Trophoblast cell (in vitro differentiated cells and primary cell): Measurements from ENCODE around the gene PPM1F.
A peak's percentile ranks its signal among the peaks of the same experiment; 100 is the strongest.

Experiments used
- DNase-seq, 2 donors: peaks; one replicate each; pipeline ENCODE4 v3.0.0-alpha.2; 2016
- H2AFZ ChIP-seq: 2 replicates; pipeline ENCODE4 v1.6.1; 2013; ENCODE audit warnings: low read length, moderate library complexity, mild to moderate bottlenecking; ENCODE audit not compliant: insufficient read depth, poor library complexity
- H2AK5ac ChIP-seq: 2 replicates; pipeline ENCODE4 v1.6.1; 2013; ENCODE audit warnings: mild to moderate bottlenecking, low read length
- H2BK120ac ChIP-seq: 2 replicates; pipeline ENCODE4 v1.6.1; 2013; ENCODE audit warnings: low read length, mild to moderate bottlenecking, moderate library complexity; ENCODE audit not compliant: insufficient read depth, poor library complexity
- H2BK12ac ChIP-seq: 2 replicates; pipeline ENCODE4 v1.6.1; 2013; ENCODE audit warnings: mild to moderate bottlenecking, low read length, moderate library complexity
- H2BK5ac ChIP-seq: 2 replicates; pipeline ENCODE4 v1.6.1; 2013; ENCODE audit warnings: low read length, low read depth, moderate library complexity, mild to moderate bottlenecking; ENCODE audit not compliant: poor library complexity
- H3K14ac ChIP-seq: 2 replicates; pipeline ENCODE4 v1.6.1; 2013; ENCODE audit warnings: mild to moderate bottlenecking, low read length
- H3K18ac ChIP-seq: 2 replicates; pipeline ENCODE4 v1.6.1; 2013; ENCODE audit warnings: mild to moderate bottlenecking, low read length
- H3K23ac ChIP-seq: 2 replicates; pipeline ENCODE4 v1.6.1; 2013; ENCODE audit warnings: low read length
- H3K27ac ChIP-seq: 2 replicates; pipeline ENCODE4 v1.5.1; 2013; ENCODE audit warnings: low read depth, mild to moderate bottlenecking, inconsistent platforms, low read length, moderate library complexity
- H3K27me3 ChIP-seq: 2 replicates; pipeline ENCODE4 v1.6.1; 2013; ENCODE audit warnings: inconsistent platforms, mild to moderate bottlenecking, low read length, moderate library complexity; ENCODE audit not compliant: insufficient read depth
- H3K36me3 ChIP-seq, 2 experiments: 1 replicate in 1 of 2; 2 replicates in 1 of 2; pipeline ENCODE4 v1.6.1; 2013; ENCODE audit warnings: low read length in 2 of 2, mild to moderate bottlenecking in 2 of 2, moderate library complexity in 1 of 2; ENCODE audit not compliant: insufficient read depth in 2 of 2, control insufficient read depth in 1 of 2
- H3K4ac ChIP-seq: 2 replicates; pipeline ENCODE4 v1.6.1; 2013; ENCODE audit warnings: low read depth, mild to moderate bottlenecking, low read length, moderate library complexity
- H3K4me1 ChIP-seq, 2 experiments: 1 replicate in 1 of 2; 2 replicates in 1 of 2; pipeline ENCODE4 v1.6.1; 2013; ENCODE audit warnings: low read length in 2 of 2, mild to moderate bottlenecking in 2 of 2, moderate library complexity in 1 of 2; ENCODE audit not compliant: insufficient read depth in 2 of 2, control insufficient read depth in 1 of 2
- H3K4me2 ChIP-seq: 2 replicates; pipeline ENCODE4 v1.6.1; 2013; ENCODE audit warnings: inconsistent platforms, mild to moderate bottlenecking, low read length, moderate library complexity
- H3K4me3 ChIP-seq: 2 replicates; pipeline ENCODE4 v1.5.1; 2013; ENCODE audit warnings: mild to moderate bottlenecking, low read depth, low read length, inconsistent platforms
- H3K79me1 ChIP-seq: one replicate; pipeline ENCODE4 v1.6.1; 2013; ENCODE audit warnings: low read length
- H3K79me2 ChIP-seq: 2 replicates; pipeline ENCODE4 v1.6.1; 2013; ENCODE audit warnings: low read length, mild to moderate bottlenecking; ENCODE audit not compliant: control insufficient read depth, insufficient read depth, poor library complexity
- H3K9ac ChIP-seq: 2 replicates; pipeline ENCODE4 v1.6.1; 2013; ENCODE audit warnings: mild to moderate bottlenecking, low read length
- H3K9me3 ChIP-seq: 2 replicates; pipeline ENCODE4 v1.6.1; 2013; ENCODE audit warnings: low read depth, mild to moderate bottlenecking, control low read depth, inconsistent platforms, low read length; ENCODE audit not compliant: insufficient read depth
- H4K12ac ChIP-seq: 2 replicates; pipeline ENCODE4 v1.6.1; 2013; ENCODE audit warnings: low read depth, mild to moderate bottlenecking, low read length, moderate library complexity
- H4K8ac ChIP-seq: 2 replicates; pipeline ENCODE4 v1.6.1; 2013; ENCODE audit warnings: low read depth, mild to moderate bottlenecking, low read length, moderate library complexity
- H4K91ac ChIP-seq: one replicate; pipeline ENCODE4 v1.6.1; 2013; ENCODE audit warnings: low read depth, mild to moderate bottlenecking, low read length, moderate library complexity
- WGBS: extraction: QIAGEN DNeasy Blood & Tissue Kit; methylation state at CpG from one replicate; pipeline ENCODE4 v1.1.7; 2013; ENCODE audit warnings: missing lambda C conversion rate; ENCODE audit not compliant: insufficient read length, insufficient coverage; ENCODE audit errors: extremely low coverage; 5-methylcytosine and 5-hydroxymethylcytosine counted together

The PPM1F gene

DNA sequence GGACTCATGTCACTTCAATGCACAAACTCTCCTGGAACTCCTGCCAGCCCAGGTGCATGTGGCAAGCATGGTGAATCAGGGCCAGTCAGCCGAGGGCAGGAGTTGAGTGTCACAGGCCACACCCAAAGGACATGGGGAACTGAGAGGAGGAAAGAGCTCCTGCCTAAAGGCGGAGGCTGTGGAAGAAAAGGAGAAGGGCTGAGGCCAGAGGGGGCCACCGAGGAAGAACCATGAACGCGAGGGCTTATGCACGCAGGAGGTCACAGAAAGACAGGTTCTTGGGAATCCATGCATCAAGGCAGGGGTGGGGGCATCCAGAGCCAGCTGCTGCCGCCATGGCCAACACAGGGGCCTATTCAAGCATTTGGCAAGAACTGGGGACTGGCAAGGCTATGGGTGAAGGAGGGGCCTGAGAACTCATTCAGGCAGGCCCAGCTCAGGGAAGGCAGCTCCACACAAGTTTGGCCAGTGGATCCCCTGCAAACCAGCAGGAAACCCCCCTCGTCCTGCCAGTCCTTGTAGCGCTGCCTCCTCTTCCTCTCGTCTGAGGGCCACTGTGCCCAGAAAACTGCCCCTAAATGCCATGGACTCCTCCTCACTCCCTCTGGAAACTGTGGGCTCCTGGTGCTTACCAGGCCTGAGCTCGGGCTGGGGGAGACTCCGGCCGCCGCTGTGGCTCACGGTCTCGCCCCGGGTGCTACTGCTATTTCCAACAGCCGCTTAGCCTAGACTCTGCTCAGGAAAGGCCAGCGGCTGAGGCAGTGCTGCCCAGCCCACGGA, 15.4 kb downstream of the PPM1F start:
- H3K23ac ChIP-seq = no peak overlapping the region
- peak overlapping the region; percentile 20 for H3K9ac ChIP-seq
- H2AFZ ChIP-seq = no peak overlapping the region
- H4K91ac ChIP-seq = no peak overlapping the region
- peak overlapping the region; percentile 32 for H3K4me2 ChIP-seq
- peak overlapping the region; percentile 9 for H3K14ac ChIP-seq
- H3K4me3 ChIP-seq = no peak overlapping the region
- H3K27ac ChIP-seq = peak overlapping the region; percentile 20
- H3K9me3 ChIP-seq = peaks cover 2% of the 10 kb centered on the region
- no peak overlapping the region for H3K4ac ChIP-seq
- H3K18ac ChIP-seq = peak overlapping the region; percentile 48
- H2AK5ac ChIP-seq = no peak overlapping the region
- H3K27me3 ChIP-seq = no peaks in the 10 kb centered on the region
- peaks cover 39 to 41% of the 10 kb centered on the region in 2 experiments for H3K36me3 ChIP-seq
- peaks cover 5 to 6% of the 10 kb centered on the region in 2 experiments for H3K4me1 ChIP-seq
- peak overlapping the region; percentile 25 for H4K8ac ChIP-seq
- H3K79me2 ChIP-seq = peaks cover 3% of the 10 kb centered on the region
- peak overlapping the region; percentile 26 for H4K12ac ChIP-seq
- no peak overlapping the region for H2BK120ac ChIP-seq
- WGBS = no CpG with 5 or more reads among the region's 20 CpGs
- DNase-seq = peak; percentile 45 to 62
- no peak overlapping the region for H2BK12ac ChIP-seq
- H2BK5ac ChIP-seq = no peak overlapping the region
- peaks cover 4% of the 10 kb centered on the region for H3K79me1 ChIP-seq

DNA sequence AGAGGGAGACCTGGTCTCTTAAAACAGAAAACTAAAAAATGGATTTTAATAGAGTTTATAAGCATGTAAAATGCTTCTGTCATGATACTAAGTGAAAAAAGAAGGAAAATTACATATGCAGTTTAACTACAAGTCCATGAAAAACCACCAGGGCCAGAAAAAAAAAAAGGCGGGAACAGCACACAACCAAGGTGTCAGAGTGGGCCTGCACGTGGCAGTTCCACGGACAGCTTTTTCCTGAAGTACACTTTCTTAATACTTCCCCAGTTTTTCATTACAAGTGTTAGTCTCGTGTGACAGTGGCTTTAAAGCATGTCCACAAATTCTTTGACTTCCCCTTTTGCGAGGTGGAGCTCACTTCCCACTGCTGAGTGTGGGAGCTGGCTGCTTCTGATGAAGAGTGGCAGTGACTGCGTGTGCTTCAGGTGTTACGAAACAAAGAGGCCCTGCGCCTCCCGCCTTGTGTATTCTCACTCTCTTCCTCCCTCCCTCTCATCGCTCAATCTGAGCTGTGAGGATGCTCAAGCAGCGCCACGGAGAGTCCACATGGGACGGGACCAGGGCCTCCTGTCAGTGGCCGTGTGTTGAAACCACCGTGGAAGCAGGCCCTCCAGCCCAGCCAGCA, 16.4 kb downstream of the PPM1F start:
- no peak overlapping the region for H3K23ac ChIP-seq
- no peak overlapping the region for H2AK5ac ChIP-seq
- no peaks in the 10 kb centered on the region for H3K27me3 ChIP-seq
- no peak overlapping the region for H4K12ac ChIP-seq
- DNase-seq = peak in 1 of 2 donors; percentile 35
- H3K14ac ChIP-seq = no peak overlapping the region
- peaks cover 4% of the 10 kb centered on the region for H3K79me1 ChIP-seq
- no peak overlapping the region for H3K4ac ChIP-seq
- no peak overlapping the region for H3K27ac ChIP-seq
- H3K9me3 ChIP-seq = peaks cover 2% of the 10 kb centered on the region
- H3K18ac ChIP-seq = no peak overlapping the region
- no peak overlapping the region for H3K9ac ChIP-seq
- no peak overlapping the region for H4K91ac ChIP-seq
- no peak overlapping the region for H4K8ac ChIP-seq
- no peak overlapping the region for H2BK120ac ChIP-seq
- H3K4me2 ChIP-seq = no peak overlapping the region
- no peak overlapping the region for H2BK12ac ChIP-seq
- no peak overlapping the region for H2BK5ac ChIP-seq
- peaks cover 5 to 6% of the 10 kb centered on the region in 2 experiments for H3K4me1 ChIP-seq
- no CpG with 5 or more reads among the region's 15 CpGs for WGBS
- no peak overlapping the region for H3K4me3 ChIP-seq
- H2AFZ ChIP-seq = no peak overlapping the region
- H3K36me3 ChIP-seq = peaks cover 41 to 42% of the 10 kb centered on the region in 2 experiments
- peaks cover 3% of the 10 kb centered on the region for H3K79me2 ChIP-seq

DNA sequence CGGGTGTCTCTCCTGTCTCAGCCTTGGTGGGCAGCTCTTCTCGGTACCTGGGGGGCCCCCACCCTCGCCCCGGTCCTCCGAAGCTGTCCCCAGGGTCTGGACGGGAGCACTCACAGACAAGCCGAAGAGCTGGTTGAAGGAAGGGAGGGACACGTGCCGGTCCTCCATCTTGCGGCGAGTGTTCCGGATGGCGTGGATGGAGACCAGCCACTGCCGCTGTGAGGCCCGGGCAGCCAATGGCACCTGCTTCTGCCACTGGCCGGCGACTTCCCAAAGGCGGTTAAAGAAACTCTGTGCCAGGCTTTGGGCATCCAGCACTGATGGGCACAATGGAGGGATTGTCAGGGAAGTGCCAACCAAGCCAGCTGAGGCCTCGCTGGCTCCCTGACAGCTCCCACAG, 18.7 kb downstream of the PPM1F start:
- Histone ChIP-seq H3K23ac (no peak overlapping the region), H3K36me3 (peaks cover 47 to 55% of the 10 kb centered on the region in 2 experiments), H3K27ac (no peak overlapping the region), H3K9ac (no peak overlapping the region), H4K91ac (no peak overlapping the region), H2BK120ac (no peak overlapping the region), H2AFZ (no peak overlapping the region), H4K8ac (no peak overlapping the region), H3K14ac (no peak overlapping the region), H3K27me3 (no peaks in the 10 kb centered on the region), H3K4me3 (no peak overlapping the region), H3K18ac (no peak overlapping the region), H2BK12ac (no peak overlapping the region), H3K4ac (no peak overlapping the region), H3K9me3 (peaks cover 2% of the 10 kb centered on the region), H3K79me2 (peaks cover 3% of the 10 kb centered on the region), H3K4me2 (no peak overlapping the region), H2BK5ac (no peak overlapping the region), H2AK5ac (no peak overlapping the region), H4K12ac (no peak overlapping the region), H3K4me1 (peaks cover 5 to 6% of the 10 kb centered on the region in 2 experiments), H3K79me1 (peaks cover 4% of the 10 kb centered on the region)
- no CpG with 5 or more reads among the region's 19 CpGs for WGBS
- no peak for DNase-seq

DNA sequence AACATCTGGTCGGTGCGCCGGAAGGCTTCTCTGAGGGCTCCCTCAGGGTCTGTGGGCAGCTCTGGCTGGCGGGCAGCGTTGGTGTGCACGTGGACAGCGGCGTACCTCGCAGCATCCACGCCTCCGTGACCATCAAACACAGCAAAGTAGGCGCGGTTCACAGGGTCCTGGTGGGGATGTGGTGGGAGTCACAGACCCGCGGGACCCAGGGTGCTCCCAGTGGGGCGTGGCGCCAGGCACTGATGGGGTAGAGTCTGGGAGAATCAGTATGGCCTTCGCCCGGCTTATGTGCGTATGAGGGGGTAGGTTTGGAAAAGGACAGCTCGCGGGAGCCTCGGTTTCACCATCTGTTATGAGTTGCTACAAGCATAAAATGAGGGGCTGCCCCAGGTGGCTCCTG, 19.2 kb downstream of the PPM1F start:
- Histone ChIP-seq H3K4me3 (no peak overlapping the region), H4K12ac (no peak overlapping the region), H3K4ac (no peak overlapping the region), H2BK12ac (no peak overlapping the region), H4K91ac (no peak overlapping the region), H3K27me3 (no peaks in the 10 kb centered on the region), H4K8ac (no peak overlapping the region), H2AK5ac (no peak overlapping the region), H3K79me2 (peaks cover 3% of the 10 kb centered on the region), H3K36me3 (peaks cover 48 to 59% of the 10 kb centered on the region in 2 experiments), H3K27ac (no peak overlapping the region), H2BK5ac (no peak overlapping the region), H2BK120ac (no peak overlapping the region), H3K4me2 (no peak overlapping the region), H3K9ac (no peak overlapping the region), H3K18ac (no peak overlapping the region), H2AFZ (no peak overlapping the region), H3K4me1 (peaks cover 5 to 6% of the 10 kb centered on the region in 2 experiments), H3K9me3 (peaks cover 2% of the 10 kb centered on the region), H3K79me1 (peaks cover 4% of the 10 kb centered on the region), H3K14ac (no peak overlapping the region), H3K23ac (no peak overlapping the region)
- DNase-seq = no peak
- no CpG with 5 or more reads among the region's 23 CpGs for WGBS
